AG09309 (cell line): ENCODE measurements around the gene CRHBP.
A peak's percentile ranks its signal among the peaks of the same experiment; 100 is the strongest.

Experiments used
- DNase-seq: peaks from one replicate; pipeline ENCODE4 v3.0.0-alpha.2; 2010; ENCODE audit warnings: low read depth
- H3K4me3 ChIP-seq: 2 replicates; pipeline ENCODE4 v1.5.1; 2011; ENCODE audit warnings: mild to moderate bottlenecking, low read depth, low read length, moderate library complexity; ENCODE audit not compliant: control insufficient read depth
- TF ChIP-seq, protein P1 (sequence below): IDR thresholded peaks from 2 replicates; pipeline ENCODE4 v1.5.1; 2011; ENCODE audit warnings: mild to moderate bottlenecking, low read depth, low read length, inconsistent platforms; ENCODE audit not compliant: insufficient read depth, control insufficient read depth; ENCODE audit errors: missing control alignments

The CRHBP gene

GRCh38 chr5:76946090-76946489 is 6.8 kb upstream of the CRHBP start:
- no peak for DNase-seq
- H3K4me3 ChIP-seq: no peak overlapping the region

DNA sequence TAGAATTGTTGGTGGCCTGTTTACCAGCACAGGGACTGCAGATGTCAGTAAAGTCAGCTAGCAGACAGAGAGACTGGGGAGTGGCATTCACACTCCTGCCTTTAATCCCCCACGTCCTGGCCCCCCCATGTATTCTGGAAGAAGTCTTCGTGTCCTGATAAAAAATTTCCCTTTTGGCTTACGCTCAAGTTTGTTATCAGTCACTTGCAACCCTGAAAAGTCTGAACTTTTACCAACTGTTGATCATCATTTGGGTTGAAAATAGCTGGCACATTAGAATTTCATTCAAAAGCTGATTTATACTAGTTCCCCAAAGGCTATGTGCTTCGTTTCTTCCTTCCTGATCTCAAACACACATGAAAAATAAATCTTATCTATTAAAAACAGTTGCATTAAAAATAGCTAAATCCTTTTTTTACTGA is 5.8 kb upstream of the CRHBP start:
- DNase-seq: no peak
- TF ChIP-seq, protein P1, sequence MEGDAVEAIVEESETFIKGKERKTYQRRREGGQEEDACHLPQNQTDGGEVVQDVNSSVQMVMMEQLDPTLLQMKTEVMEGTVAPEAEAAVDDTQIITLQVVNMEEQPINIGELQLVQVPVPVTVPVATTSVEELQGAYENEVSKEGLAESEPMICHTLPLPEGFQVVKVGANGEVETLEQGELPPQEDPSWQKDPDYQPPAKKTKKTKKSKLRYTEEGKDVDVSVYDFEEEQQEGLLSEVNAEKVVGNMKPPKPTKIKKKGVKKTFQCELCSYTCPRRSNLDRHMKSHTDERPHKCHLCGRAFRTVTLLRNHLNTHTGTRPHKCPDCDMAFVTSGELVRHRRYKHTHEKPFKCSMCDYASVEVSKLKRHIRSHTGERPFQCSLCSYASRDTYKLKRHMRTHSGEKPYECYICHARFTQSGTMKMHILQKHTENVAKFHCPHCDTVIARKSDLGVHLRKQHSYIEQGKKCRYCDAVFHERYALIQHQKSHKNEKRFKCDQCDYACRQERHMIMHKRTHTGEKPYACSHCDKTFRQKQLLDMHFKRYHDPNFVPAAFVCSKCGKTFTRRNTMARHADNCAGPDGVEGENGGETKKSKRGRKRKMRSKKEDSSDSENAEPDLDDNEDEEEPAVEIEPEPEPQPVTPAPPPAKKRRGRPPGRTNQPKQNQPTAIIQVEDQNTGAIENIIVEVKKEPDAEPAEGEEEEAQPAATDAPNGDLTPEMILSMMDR: no peak
- H3K4me3 ChIP-seq: no peak overlapping the region

More at GRCh38 chr5:76946090-76946489, 6.8 kb upstream of the CRHBP start:
- TF ChIP-seq, protein P1: no peak

GRCh38 chr5:76953551-76954382 is 922 bp downstream of the CRHBP start:
- peak overlapping the region; percentile 9 for H3K4me3 ChIP-seq
- TF ChIP-seq, protein P1: no peak
- DNase-seq: no peak

GRCh38 chr5:76954383-76954763 is 1.5 kb downstream of the CRHBP start:
- no peak for DNase-seq
- TF ChIP-seq, protein P1: no peak
- no peak overlapping the region; the same call in 1 of the 2 replicates for H3K4me3 ChIP-seq

DNA sequence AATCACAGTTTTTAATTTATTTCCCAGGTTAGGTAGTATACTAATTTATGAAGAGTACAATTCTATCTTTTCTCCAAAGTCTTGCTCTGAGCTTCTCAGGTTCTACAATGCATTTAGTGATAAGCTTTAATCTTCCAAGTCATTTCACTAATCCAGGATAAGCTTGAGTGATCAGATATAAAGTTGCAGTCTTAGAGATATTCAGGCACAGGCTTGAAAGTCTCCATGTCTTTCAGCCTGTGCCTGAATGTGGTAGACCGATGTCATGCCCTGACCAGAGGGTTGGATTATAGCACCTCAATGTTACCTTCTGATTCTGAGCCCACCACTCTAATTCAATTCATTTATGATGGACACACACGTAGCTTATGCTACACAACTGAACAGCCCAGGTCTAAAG is 3.2 kb downstream of the CRHBP start:
- H3K4me3 ChIP-seq: no peak overlapping the region
- TF ChIP-seq, protein P1: no peak
- DNase-seq: no peak

- DNase-seq: no peak
- TF ChIP-seq, protein P1: no peak
Measured at GRCh38 chr5:76958991-76959767, 6.3 kb downstream of the CRHBP start.

More at GRCh38 chr5:76958991-76959767, 6.3 kb downstream of the CRHBP start:
- no peak overlapping the region for H3K4me3 ChIP-seq
